ENCODE measurements around the gene LMLN. TPM values are rescaled to one million over a fixed set of nuclear protein-coding genes. Genes with fewer than 3 reads are reported as not detected.

Gene LMLN
- total and polyA plus RNA-seq, 7 donors = 0.23 to 7.5 (median 3.3) TPM

DNA sequence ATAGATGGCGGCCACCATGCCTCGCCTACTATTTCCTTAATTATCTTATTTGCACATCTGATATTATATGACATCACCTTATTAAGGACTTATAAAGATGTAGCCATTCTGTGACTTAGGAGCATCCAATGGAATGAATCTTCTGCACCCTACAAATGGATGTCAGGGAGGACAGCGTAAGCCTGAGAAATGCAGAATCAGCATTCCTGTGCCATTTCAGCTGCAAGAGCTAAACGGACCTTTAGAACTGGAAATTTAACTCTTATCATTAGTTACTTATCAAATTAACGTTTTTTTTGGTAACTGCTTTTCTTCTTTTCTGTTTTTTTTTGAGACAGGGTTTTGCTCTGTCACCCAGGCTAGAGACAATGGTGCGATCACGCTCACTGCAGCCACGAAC is 65.6 kb downstream of the LMLN start:
- no peaks in the 10 kb centered on the region for H3K4me1 ChIP-seq
- no peak overlapping the region for H3K27ac ChIP-seq
- WGBS, 2 donors = 94% methylated on average over 8 of the region's 8 CpGs
- peaks cover 0 to 19% (median 3%) of the 10 kb centered on the region in 4 donors for H3K36me3 ChIP-seq
- H3K27me3 ChIP-seq = no peaks in the 10 kb centered on the region
- H3K4me3 ChIP-seq = no peak overlapping the region
- H3K9me3 ChIP-seq = no peaks in the 10 kb centered on the region
- intact Hi-C loops (cut with DNase I) = no loop called here
- DNase-seq = no peak
- TF ChIP-seq POLR2A (IDR thresholded peaks at IDR 0.05) (no peak), POLR2AphosphoS5 (IDR thresholded peaks at IDR 0.05) (no peak), CTCF (IDR thresholded peaks at IDR 0.05) (no peak), EP300 (IDR thresholded peaks at IDR 0.05) (no peak)

DNA sequence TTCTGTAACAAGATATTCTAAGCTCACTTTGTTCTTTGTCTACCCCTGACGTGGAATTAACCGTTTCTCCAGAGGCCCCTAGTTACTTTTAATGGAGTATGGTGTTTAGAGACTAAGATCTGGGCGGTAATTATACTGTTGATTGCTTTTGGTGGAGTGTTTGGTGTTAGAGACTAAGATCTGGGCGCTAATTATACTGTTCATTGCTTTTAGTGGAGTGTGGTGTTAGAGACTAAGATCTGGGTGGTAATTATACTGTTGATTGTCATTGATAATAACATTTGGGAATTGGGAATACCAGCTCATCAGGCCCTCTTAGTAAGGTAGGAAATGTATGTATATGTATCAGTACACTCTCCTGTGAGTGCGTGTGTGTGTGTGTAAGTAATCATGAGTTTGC is 66.6 kb downstream of the LMLN start:
- Histone ChIP-seq H3K4me3 (no peak overlapping the region), H3K27ac (no peak overlapping the region), H3K4me1 (no peaks in the 10 kb centered on the region), H3K9me3 (no peaks in the 10 kb centered on the region), H3K27me3 (no peaks in the 10 kb centered on the region), H3K36me3 (peaks cover 0 to 19% (median 3%) of the 10 kb centered on the region in 4 donors)
- intact Hi-C loops (cut with DNase I) = no loop called here
- 91 to 93% methylated on average over 5 of the region's 5 CpGs for WGBS, 2 donors
- DNase-seq = no peak
- no peak for TF ChIP-seq CTCF (IDR thresholded peaks at IDR 0.05)

GRCh38 chr3:198027045-198027798 is 67.2 kb downstream of the LMLN start:
- Histone ChIP-seq H3K27me3 (no peaks in the 10 kb centered on the region), H3K4me1 (no peaks in the 10 kb centered on the region), H3K36me3 (peaks cover 0 to 16% (median 2%) of the 10 kb centered on the region in 4 donors), H3K27ac (no peak overlapping the region), H3K4me3 (no peak overlapping the region), H3K9me3 (no peaks in the 10 kb centered on the region)
- TF ChIP-seq POLR2A (IDR thresholded peaks at IDR 0.05) = no peak
- no peak for DNase-seq
- intact Hi-C loops (cut with DNase I) = no loop called here
- 91 to 94% methylated on average over 17 of the region's 17 CpGs for WGBS, 2 donors

GRCh38 chr3:198027799-198028390 is 67.9 kb downstream of the LMLN start:
- H3K27ac ChIP-seq = no peak overlapping the region
- no peaks in the 10 kb centered on the region for H3K9me3 ChIP-seq
- TF ChIP-seq CTCF (IDR thresholded peaks at IDR 0.05) (no peak), POLR2AphosphoS5 (IDR thresholded peaks at IDR 0.05) (no peak), POLR2A (IDR thresholded peaks at IDR 0.05) (no peak), EP300 (IDR thresholded peaks at IDR 0.05) (no peak)
- WGBS, 2 donors = 96 to 97% methylated on average over 13 of the region's 13 CpGs
- H3K4me3 ChIP-seq = no peak overlapping the region
- H3K36me3 ChIP-seq = peaks cover 0 to 16% (median 0%) of the 10 kb centered on the region in 4 donors
- DNase-seq = no peak
- no peaks in the 10 kb centered on the region for H3K4me1 ChIP-seq
- intact Hi-C loops (cut with DNase I) = no loop called here
- no peaks in the 10 kb centered on the region for H3K27me3 ChIP-seq

- no peak overlapping the region for H3K4me3 ChIP-seq
- peaks cover 0 to 16% (median 0%) of the 10 kb centered on the region in 4 donors for H3K36me3 ChIP-seq
- TF ChIP-seq POLR2A (IDR thresholded peaks at IDR 0.05) (no peak), EP300 (IDR thresholded peaks at IDR 0.05) (no peak), CTCF (IDR thresholded peaks at IDR 0.05) (no peak), POLR2AphosphoS5 (IDR thresholded peaks at IDR 0.05) (no peak)
- H3K27ac ChIP-seq = no peak overlapping the region
- no peaks in the 10 kb centered on the region for H3K9me3 ChIP-seq
- no peak for DNase-seq
- H3K4me1 ChIP-seq = no peaks in the 10 kb centered on the region
- no peaks in the 10 kb centered on the region for H3K27me3 ChIP-seq
- intact Hi-C loops (cut with DNase I) = no loop called here
- 86 to 88% methylated on average over 6 of the region's 6 CpGs for WGBS, 2 donors
These were observed 68.7 kb downstream of the LMLN start for GRCh38 chr3:198028718-198029117.
